Suppressor macrophage (primary cell): ENCODE measurements around the gene BTBD3.

Source experiments
- DNase-seq, 4 experiments: peaks; one replicate each; pipeline ENCODE4 v3.0.0-alpha.2; 2020 to 2022
- total RNA-seq, 17 experiments: gene quantifications; one replicate each; lab custom pipeline; 2026; ENCODE audit warnings: mixed read lengths in 6 of 17, inconsistent platforms in 3 of 17; lab: John Stamatoyannopoulos, UW

The BTBD3 gene
- 12.6 to 33.5 (median 27.9) reads per million in 17 experiments for total RNA-seq

DNA sequence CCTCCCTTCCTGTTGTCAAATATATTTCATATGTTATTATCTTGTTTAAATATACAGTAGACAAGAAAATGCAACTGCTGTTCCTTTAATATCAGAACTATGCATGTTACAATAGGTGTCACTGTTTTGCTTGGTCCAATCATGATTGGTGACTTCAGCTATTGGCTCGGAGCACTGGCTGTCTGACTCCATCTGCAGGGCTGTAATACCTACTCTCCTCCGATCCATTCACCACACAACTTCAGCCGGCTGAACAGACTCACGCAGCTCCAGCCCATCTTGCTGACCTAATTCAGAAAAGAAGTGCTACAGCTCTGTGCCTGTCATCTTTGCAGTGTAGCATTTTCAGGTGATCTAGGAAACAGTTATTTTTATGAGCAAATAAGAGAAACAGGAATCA, at the start of gene BTBD3:
BTBD3 (plus strand) TSS at position 231 of the 400 bp plus-strand sequence. CDS start 383 bp downstream, outside the sequence.
- DNase-seq = peak in 2 of 4 experiments; percentile 6 to 7

DNA sequence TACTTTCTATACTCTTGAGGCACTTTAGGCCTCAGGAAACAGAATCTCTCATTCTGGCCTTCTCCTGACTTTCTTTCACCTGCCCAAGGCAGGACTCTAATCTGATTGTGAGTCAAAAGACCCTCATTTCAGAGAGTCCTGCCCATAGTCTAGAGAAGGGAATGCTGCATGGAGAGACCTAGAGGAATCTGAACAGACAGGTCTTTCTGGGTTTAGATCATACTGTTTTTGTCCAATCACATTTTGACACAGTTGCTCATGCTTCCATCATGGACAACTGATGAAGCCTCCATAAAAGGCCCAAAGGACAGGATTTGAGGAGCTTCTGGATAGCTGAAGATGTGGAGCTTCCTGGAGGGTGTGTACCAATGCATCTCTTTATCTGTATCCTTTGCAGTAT, 48.1 kb upstream of the BTBD3 start:
- DNase-seq = no peak

DNA sequence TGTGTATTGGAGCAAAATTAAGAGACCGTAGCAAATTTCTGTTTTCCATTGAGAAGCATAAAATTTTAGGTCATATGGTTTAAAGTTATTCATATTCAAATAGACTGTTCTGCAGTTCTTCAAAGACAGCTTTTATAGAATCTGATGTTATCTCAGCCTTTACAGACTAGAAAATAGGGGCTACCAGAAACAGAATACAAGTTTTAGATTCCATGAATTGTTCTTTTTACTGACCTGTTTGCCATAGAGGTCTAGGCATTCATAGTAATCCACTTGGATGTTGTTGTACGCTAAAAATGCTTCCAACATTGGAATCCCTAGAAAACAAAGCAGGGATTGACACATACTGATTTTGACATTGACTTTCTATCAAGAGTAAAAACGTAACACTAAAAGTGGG, 47.3 kb upstream of the BTBD3 start:
- DNase-seq = no peak

DNA sequence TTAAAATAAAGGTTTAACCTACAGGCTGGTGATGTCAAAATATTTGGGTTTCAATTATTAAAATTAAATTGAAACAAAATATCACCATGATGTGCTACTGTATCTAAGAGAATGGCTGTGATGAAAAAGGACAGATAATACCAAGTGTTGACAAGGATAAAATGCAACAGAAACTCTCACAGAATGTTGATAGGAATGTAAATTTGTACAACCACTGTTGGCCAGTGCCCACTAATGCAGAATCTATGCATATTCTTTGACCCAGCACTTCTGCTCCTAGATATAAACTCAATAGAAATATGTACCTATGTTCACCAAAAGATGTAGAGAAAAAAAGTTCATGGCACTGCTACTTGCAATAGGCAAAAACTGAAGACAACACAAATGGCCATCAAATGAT, 41.1 kb upstream of the BTBD3 start:
- no peak for DNase-seq

DNA sequence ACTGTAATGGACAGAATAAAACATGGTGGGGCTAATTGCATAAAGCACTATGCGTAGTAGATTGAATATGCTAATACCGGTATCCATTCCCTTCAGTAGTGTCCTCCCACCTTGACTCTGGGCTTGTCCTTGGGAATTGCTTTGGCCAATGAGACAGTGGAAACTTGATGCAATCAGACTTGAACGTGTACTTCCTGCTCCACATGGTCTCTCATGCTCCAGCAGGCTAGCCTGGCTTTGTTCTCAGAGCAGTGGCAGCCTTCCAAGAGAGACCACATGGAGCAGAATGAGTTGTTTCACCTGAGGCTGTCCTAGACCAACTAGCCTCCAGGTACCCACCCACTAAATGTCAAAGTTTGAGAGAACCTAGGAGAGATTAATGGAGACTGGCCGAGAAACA, 37.0 kb upstream of the BTBD3 start:
- no peak for DNase-seq

DNA sequence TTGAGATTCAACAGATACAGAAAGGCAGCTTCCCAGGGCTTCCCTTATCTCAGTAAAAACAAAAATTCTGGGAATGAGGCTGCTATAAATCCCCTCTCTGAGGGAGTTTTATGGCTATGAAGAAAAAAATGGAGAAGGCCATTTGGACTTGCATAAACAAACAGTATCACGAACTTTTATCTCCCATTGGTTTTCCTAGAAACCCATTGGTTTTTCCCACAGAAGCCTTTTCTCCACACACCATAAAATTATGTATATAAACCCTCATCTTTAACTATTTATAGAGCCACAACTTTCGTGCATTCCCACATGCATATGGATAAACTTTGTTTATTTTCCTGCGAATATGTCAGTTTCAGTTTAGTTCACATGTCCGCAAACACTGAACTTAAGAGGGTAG, 36.2 kb upstream of the BTBD3 start:
- no peak for DNase-seq

DNA sequence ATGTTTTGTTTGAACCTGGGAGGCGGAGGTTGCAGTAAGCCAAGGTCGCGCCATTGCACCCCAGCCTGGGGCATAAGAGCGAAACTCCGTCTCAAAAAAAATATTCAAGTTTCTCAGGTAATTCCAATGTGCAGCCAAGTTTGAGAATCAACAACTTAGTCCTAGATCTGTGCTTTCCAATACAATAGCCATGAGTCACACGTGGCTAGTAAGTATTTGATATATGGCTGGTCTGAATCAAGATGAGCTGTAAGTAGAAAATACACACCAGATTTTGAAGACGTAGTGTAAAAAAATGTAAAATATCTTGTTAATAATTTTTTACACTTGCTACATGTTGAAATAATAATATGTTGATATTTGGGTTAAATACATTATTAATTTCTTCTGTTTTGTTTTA, 35.0 kb upstream of the BTBD3 start:
- no peak for DNase-seq

DNA sequence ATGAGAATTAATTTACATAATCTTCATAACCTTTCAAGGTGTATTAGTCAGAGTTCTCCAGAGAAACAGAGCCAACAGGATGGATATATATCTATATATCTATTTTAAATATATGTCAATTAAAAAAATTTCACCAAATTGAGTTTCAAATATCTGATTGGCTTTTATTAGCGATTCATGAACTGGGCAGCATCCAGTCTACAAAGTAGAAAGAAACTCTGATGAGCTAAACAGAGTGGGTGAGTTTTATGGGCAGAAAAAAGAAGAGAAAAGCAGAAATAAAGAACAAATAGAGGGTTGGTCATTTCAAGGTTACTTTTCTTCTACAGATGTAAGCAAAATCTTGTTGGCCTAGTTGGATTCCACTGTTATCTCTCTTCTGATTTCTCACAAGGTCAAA, 29.0 kb upstream of the BTBD3 start:
- no peak for DNase-seq

DNA sequence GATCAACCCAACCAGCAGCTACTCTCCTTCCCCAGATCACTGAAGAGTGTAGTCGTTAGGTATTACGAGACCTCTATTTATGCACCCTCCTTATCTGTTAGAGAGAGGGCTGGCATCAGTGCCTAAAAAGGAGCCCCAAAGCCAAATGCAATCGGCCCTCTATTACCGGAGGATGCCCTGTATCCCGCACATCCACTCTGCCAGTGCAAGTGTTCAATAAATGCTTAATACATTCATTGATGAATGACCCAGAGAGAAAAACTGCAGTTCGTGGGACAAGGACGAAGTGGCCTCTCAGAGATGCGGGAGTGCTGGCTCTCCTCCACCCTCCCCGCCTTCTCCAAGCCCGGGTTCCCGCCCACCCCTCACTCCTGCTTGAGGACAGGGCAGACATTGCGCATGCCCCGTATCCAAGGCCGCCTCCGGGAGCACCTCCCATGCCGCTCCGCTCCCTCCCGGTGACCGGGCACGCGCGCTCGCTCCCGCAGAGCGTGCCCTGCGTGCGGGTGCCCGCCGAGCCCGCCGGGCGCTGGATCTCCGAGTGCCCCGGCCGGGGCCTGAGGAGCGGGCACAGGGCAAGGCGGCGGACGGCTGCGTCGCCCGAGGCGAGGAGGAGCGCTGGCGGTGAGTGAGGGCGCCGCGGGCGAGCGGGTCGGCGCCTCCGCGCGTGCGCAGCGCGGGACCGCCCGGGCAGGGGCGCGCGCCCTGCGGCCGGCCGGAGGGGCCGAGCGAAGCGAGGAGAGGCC, 27.2 kb upstream of the BTBD3 start:
- peak; percentile 91 to 97 (median 94) for DNase-seq

DNA sequence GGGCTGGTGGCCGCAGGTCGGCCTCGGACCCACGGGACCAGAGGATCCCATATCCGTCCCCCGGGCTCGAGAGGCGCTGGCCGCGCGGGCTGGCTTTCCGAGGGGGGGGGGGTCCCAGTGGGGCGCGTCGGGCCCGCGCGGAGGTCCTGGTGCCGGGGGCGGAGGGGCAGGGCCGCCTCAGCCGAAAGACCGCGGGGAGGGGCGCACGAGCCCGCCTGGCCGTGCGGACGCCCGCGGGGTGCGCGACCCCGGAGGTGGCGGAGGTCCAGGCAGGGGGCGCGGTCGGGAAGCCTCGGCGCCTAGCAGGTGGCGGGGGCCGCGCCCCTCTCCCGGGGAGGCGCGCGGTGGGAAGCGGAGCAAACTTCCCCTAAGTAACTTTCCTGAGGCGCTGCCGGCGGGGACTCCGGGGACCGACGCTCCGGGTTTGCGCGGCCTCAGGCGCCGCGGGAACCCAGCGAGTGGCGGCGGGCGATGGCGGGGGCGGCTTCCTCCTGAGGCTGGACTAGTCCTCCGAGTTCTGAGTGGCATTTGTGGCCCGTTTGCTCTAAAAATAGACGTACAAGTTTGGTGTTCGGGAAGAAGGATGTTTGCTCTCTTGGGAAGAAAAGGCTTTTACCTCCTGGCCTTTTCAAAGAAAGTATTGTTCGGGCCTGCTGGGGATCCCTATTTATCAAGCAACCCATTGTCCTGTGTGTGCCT, 26.5 kb upstream of the BTBD3 start:
- DNase-seq = peak; percentile 64 to 90 (median 79)

DNA sequence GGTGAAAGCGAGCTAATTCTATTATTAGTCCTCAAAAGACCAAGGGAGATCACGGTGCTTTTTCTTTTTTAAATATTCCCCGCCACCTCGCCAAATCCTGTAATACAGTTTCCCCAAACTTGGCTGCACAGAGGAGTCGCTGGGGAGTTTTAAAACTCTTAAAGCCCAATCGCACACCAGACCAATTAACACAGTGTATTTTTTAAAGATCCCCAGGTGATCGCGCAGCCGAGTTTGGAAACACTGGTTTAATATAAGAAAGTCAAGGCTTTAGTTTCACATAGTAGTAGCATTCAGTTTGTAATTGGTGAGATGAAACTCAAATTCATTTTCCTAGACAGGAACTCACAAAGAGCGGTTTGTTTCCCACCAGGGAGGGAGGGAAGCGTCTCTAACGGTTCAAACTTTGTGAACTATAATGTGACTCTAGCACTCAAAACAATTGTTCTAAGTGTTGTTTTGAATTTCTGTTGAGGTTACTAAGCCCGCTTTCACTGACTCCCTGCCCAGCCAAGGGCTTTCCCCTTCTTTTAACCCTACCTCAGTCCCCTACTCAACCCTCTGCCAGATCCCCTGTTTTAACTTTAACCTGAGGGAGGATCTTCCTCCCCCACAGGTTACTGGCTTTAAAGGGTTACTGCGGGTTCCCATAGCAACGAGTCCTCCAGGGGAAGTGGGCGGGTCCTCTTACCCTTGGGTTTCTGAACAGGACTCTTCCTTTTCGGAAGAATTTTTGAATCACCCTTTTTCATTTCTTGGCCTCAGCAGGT, 25.7 kb upstream of the BTBD3 start:
- DNase-seq = peak; percentile 57 to 85 (median 76)

DNA sequence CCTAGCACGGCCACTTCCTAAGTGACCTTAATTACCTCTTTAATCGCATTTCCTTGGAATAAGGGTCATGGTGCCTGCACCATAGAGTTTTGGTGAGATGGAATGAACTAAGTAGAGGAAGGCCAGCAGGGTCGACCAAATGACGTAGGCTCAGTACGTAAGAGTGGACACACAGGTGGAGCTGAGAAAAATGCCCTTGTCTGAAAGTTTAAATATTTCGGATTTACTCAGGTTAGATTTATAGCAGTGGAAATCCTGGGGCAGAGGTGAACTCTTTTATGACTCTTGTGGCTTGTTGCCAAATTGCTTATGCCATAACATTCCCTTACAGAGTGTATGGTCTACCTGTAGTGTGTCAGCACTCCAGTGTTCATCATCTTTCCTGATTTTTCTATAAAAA, 23.6 kb upstream of the BTBD3 start:
- DNase-seq = no peak

DNA sequence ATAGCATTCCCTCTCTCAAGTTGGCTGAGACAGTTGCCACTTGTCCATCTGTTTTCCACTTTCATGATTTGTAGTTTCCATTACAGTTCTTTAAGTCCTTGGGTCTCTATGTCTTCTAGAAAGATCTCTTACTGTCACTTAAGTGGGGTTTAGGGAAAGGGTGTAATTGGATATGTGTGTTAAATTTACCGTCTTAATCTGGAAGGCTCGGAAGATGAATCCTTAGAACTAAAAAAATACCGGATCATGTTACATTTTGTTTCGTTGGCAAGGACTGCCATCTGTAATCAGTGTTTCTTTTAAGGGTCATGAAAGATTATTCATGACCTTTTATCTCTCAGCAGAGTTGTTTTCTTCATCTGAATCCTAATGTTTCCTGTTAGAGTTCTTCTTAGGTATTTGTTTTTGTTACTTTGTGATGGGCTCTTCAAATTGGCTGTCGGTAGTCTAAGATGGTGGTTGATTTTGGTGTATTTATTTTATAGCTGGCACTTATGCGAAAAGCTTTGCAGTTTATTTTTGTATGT, 21.8 kb upstream of the BTBD3 start:
- DNase-seq = no peak

DNA sequence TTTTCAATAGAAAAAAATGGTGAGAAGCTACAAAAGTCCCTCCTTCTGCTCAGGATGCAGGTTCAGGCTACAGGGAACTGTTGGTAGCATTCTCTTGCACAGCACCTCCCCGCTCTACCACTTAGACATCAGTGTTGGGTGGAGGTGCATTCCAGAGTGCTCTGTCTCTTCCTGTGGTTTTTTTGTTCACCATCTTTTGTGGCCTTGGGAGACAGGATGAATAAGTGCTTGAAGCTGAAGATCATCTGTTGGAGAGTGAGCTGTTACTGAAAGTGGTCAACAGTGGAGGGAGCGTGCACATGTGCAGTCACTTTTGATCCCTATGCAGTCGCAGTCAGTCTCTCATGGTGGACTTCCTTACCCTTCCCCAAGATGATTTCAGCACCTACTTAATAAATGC, 16.6 kb upstream of the BTBD3 start:
- DNase-seq = no peak

DNA sequence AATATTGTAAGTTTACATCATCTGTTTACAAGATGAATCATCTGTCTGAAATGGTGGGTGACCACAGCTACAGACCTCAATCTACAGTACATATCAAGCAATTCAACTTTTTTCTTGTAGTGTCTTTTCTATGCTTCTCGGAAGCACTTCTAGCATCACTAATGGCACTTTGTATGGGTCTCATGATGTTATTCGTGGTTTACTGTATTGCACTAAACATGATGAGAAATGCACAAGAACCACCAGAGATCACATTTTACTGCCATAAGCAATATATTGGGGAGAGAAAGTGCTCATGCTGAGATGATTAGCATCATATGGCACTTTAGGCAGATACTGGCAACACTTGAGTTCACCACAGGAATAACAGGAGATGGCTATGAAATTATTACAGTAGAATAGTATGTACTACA, 15.4 kb upstream of the BTBD3 start:
- DNase-seq = peak in 2 of 4 experiments; percentile 5 to 23

DNA sequence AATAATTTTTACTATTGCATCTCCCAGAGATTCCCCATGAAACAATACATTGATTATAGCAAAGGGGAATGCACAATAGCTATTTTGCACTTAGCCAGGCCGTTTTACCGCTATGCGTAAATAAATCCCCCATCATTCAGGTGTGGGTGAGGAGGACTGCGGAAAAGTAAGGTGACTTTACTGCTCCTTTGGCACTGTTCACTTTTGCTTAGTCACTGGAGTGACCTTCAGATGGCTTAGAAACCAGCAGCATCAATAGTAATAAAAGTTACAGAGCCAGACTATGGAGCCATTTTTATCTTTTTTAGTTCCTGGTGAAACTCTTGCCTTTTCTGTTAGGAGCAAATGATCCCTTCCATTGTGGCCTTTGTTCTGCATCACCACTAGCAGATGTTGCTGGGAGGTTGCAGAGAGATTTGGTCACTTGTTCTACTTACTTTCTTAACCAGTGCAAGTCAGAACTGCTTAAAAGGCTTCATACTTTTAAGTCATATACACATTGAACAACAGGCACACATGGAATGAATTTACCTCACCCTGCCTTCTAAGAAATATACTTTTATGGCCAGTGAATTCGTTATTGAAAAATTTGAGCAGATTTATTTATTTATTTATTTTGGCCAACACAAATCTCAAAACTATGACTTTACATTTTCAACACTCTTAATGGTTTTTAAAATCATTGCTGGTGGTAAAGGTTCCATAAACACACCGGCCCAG, 12.1 kb upstream of the BTBD3 start:
- no peak for DNase-seq

DNA sequence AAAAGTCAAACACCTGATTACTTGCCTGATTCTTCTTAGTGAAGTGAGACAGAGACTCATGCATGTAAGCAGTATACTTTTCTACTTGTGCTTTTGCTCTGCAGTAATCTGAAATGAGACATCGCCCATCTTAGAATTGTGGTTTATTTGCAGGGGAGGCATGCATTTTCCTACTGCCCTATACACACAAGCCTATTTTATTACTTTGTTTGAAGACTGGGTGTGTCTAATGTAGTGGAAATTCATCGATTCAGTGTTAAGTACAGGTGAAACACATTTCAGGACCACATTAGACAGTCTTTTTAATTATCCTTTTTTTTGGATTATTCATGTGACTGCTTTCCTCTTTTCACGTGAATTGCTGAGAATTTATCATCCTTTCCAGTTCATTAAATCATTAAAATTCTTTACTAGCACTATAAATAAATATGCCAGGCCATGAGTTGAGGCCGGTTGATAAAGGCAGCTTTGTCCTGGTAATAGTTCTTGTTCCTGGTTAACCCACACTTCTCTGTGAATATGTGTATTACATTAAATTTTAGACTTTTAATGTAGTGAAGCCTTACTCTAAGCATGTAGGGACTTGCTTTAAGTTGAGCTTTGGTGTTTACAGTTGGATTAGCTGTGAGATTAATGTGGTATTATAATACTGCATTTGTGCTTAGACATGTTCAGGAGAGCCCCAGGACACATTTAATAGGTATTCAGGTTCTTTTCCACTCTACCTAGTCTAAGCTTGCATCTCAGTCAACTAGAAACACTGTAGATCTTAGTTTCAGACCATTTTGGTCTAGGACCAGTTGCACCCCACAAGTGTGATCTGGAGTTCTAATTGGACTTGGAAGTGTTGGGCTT, 10.8 kb upstream of the BTBD3 start:
- no peak for DNase-seq

DNA sequence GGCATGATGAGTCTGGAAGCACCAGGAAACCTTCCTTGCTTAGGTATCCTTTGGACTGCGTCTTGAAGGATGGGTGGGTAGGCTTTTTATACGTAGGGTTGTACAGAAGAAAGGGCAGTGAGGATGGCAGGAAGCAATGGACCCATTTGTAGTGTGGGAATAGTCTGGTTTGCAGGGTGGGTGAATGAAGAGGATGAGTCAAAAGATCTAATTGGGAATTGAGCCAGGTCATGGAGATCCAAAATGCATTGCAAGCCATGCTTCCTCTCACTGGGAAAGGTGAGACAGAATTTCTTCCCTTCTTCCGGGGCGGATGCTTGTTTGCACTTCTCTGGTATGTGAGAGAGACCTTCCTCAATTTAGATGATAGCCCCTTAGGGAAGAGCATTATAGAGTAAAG, 10.1 kb upstream of the BTBD3 start:
- no peak for DNase-seq

DNA sequence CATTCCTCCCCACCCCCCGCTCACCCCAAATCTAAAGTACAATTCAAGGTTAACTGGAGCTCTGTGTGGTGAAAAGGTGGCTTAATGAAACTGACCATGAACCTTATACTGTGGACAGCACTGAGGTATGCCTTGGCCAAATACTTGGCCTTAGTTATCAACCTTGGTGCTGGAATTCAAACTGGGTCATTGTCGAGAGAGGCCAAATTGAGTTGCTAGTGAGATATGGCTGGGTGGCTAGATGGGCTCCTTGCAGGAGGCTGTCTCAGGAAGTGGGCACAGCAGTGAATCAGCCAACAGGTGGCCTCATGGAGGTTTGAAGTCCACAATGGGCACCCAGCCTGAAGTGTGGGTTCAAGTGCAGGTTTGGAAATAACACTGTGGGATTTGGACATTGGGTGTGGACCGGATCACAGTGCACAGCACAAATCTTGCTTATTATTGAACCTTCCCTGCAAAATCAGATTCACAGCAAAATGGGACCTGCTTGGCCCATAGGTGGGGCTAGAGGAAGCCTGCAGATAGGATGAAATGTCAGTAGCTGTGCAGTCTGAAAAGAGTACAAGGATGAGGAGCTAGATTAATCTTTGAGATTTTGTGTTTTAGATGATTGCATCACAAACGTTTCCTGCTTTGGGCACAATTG, 5.6 kb upstream of the BTBD3 start:
- DNase-seq = peak in 2 of 4 experiments; percentile 14 to 31

DNA sequence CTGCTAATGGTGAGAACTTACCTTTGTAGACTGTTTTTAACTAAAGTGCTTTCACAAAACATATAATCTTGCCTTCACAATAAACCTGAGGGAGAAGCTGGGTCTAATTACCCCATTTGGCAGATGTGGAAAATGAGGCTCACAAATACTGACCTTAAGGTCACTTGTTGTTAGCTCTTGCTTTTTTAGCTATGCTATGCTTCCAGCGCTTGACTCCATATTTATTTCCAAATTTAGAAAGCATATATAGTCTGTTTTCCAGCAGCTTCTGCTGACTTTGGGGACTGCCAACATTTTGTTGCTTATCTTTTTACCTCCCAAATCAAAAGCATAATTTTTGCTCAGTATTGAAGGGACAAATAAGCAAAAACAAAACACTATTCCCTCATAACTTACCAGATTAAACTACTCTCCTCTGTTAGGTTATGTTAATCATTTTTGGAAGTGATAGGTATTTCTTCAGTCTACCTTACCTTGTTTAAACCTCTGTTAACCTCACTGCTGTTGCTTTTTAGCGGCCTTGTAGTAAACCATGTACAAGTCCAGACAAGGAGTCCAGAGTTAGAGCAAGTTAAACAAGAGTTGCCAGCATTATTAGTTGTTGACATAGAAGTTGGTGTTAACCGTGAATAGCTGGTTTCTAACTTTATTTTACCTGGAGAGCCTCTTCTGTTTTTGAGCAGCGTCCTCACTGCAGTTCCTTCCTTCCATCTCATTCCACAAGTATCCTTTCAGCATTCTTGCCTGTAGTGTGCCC, 4.9 kb upstream of the BTBD3 start:
- no peak for DNase-seq
